GM12874 (cell line): ENCODE results near the gene CXCL14.
A peak's percentile ranks its signal among the peaks of the same experiment; 100 is the strongest.

Experiments
- TF ChIP-seq, protein P1 (sequence below): IDR thresholded peaks from 2 replicates; pipeline ENCODE4 v1.5.1; 2011; ENCODE audit warnings: low read depth, mild to moderate bottlenecking, control low read depth, low read length, moderate library complexity; ENCODE audit not compliant: insufficient read depth

CXCL14 gene

DNA sequence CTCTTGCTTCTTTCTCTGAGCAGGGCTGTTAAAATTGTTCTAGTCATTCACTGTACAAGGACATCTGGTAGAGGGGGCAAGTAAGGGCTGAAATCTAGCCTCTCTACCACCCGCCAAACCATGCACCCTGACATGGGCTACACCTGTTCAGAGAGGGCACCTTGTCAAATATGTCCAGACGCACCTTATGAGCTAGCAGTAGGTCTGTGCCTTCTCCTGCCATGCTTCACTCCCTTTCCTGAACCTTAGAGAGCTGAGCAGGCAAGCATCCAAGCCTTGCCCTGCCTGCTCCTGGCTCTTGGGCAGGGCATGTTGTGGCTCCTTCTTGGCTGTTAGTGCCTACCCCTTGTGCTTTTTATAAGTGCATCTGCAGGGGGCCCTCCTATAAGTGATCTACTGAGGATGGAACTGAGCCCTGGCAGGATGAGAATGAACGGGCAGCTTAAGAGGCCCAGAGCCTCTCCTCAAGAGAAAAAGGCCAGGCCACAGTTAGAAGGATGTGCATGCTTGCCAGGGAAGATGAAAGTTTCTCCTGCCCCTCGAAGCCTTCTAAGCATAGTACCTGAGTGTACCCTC lies 39.3 kb downstream of the CXCL14 start:
- TF ChIP-seq, protein P1, sequence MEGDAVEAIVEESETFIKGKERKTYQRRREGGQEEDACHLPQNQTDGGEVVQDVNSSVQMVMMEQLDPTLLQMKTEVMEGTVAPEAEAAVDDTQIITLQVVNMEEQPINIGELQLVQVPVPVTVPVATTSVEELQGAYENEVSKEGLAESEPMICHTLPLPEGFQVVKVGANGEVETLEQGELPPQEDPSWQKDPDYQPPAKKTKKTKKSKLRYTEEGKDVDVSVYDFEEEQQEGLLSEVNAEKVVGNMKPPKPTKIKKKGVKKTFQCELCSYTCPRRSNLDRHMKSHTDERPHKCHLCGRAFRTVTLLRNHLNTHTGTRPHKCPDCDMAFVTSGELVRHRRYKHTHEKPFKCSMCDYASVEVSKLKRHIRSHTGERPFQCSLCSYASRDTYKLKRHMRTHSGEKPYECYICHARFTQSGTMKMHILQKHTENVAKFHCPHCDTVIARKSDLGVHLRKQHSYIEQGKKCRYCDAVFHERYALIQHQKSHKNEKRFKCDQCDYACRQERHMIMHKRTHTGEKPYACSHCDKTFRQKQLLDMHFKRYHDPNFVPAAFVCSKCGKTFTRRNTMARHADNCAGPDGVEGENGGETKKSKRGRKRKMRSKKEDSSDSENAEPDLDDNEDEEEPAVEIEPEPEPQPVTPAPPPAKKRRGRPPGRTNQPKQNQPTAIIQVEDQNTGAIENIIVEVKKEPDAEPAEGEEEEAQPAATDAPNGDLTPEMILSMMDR: no peak

DNA sequence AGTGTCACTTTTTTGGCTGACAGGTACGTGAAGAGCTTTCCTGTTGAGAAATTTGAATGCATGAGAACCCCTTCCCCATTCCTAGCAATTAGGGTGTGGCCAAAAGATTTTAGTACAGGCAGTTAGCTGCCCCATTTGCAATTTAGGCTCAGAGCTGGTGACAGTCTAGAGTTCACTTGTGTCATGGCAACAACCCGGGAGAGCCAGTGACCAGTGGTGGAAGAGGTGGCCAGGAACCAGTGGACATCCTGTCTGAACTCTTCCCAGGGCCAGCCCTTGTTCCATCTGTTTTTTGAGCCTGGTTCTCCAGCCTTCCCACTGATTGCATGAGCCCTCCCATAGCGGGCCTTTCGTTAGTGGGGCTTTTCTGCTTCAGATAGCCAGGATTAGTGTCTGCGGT lies 40.5 kb downstream of the CXCL14 start:
- TF ChIP-seq, protein P1: no peak

DNA sequence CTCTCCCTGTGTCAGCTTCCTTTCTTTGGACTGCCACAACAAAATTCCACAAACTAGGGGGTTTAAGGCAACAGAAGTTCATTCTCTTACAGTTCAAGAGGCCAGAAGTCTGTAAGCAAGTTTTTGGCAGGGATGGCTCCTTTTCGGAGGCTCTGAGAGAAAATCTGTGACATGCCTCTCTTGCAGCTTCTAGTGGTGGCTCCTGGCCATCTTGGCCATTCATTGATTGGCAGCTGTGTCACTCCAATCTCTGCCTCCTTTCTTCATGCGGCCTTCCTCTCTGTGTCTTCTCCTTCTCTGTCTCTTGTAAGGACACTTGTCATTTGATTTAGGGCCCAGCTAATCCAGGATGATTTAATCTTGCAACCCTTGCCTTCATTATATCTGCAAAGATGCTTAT lies 41.0 kb downstream of the CXCL14 start:
- TF ChIP-seq, protein P1: no peak

DNA sequence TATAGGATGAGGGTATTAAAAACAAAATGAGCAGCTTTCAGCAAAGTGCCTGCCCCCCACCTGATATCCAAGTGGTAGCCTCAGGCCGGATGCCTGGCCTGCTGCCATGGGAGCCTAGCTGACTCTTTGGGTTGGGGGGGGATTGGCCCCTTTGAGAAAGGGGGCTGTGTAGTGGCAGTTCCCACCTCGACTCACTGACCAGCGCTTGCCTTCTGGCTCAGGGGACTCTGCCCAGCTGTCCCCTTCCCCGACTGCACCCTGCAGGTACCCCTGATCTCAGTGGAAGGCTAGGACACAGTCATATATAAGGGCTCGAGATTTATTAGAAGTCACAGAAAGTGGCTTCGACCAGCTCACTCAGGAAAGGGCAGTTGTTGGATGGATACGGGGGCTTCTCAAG lies 41.5 kb downstream of the CXCL14 start:
- TF ChIP-seq, protein P1: no peak

DNA sequence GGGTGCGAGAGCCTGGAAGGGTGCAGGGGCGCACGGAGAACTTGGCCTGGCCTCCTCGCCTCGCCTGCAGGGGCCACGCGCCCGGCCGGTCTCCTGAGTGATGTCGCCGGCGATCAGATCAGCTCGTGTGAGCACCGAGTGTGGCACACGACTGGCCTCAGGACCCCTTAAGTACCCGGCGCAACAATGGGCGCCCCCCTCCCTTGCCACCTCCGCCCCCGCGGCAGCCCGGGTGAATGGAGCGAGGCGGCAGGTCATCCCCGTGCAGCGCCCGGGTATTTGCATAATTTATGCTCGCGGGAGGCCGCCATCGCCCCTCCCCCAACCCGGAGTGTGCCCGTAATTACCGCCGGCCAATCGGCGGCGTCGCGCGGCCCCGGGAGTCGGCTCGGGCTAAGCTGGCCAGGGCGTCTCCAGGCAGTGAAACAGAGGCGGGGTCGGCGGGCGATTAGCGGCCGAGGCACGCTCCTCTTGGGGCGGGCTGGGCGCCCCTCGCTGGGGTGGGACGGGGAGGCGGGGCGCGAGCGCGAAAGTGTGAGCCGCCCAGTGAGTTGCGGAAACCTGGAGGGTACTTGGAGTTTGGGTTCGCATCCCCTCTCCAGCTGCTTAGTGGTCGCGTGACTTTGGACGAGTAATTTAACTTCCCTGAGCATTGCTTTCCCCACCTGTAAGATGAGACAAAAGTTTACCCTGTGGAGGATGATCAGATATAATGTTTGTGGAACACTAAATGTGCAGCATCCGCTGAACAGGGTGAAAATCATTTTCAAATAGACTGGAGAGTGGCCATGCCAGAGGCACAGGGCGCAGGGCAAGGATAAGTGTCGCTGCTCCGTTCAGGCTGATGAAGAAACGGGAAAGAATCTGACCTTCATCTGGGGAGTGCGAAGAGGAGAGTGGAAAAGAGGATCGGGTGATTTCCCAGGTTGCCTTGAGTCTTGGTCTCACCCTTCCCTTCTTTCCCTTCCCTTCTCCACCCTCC lies 42.7 kb downstream of the CXCL14 start, which contains the start of gene NEUROG1:
Gene NEUROG1 (minus strand): TSS at position 145 of the 982 bp plus-strand sequence. CDS start 274 bp downstream, outside the sequence.
- TF ChIP-seq, protein P1: no peak

DNA sequence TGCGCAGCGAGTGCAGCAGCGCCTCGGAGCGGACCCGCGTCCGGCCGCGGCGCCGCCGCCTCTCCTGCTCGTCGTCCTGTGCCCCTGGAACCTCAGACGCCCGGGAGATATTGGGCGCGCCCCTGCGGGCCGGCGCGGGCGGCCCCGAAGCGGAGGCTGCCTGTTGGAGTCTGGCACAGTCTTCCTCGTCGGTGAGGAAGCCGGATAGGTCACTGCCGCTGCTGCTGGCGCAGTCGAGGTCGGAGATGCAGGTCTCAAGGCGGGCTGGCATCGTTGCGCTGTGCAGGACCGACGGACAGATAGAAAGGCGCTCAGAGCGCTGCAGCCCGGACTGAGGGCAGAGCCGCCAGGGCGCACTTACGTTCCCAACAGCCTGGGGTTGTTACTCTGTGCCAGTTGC lies 43.4 kb downstream of the CXCL14 start:
- TF ChIP-seq, protein P1: no peak

DNA sequence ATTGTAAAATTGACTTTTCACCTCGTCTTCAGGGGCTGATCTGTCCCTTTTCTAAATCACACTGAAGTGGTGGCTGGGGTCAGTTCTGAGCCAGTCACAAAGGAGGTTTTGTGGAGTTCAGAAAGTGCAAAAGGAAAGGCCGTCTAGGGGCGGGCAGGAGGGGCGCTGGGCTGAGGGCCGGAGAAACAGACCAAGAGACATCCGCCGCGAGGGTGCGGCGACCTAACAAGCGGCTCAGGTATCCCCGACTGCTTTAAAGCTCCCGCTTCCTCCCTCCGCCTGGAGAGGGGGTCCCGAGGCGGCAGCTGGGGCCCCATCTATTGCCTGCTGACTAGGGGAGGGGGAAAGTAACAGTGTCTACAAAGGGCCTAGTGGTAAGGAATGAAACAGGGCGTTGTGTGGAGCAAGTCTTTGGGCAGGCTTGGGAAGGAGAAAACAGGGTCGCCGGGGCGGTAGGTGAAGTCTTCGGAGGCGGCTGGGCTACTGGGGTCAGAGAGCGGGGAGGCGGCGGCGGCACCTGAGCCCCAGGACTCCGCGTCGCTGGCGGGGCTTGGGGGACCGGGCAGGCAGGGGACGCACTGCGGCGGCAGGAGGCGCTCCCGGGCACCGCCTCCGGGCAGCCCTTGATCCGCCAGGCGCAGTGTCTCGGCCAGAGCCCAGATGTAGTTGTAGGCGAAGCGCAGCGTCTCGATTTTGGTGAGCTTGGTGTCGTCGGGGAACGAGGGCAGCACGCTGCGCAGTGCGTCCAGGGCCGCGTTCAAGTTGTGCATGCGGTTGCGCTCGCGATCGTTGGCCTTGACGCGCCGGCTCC lies 44.0 kb downstream of the CXCL14 start:
- TF ChIP-seq, protein P1: 0 out of 2 replicates have a peak, but pooled peaks have one; percentile 16
